Esophagus (tissue), 2 donors: ENCODE results near the gene MYBPHL. TPM values are rescaled to one million over a fixed set of nuclear protein-coding genes. Genes with fewer than 3 reads are reported as not detected.
"Not testable (repeated sequence)": the region's sequence is repeated elsewhere in the genome, so short reads cannot be mapped to it uniquely, and the experiment has no call there.

Source experiments
- H3K27ac ChIP-seq, 2 donors: one replicate each; pipeline ENCODE4 v1.5.1; 2013; ENCODE audit warnings: low read depth in 2 of 2, mild to moderate bottlenecking in 2 of 2, inconsistent platforms in 1 of 2, low read length in 1 of 2, moderate library complexity in 1 of 2
- H3K27me3 ChIP-seq, 2 donors: one replicate each; pipeline ENCODE4 v1.6.1; 2013; ENCODE audit warnings: low read length in 2 of 2, control low read depth in 1 of 2, mild to moderate bottlenecking in 1 of 2; ENCODE audit not compliant: insufficient read depth in 2 of 2, control insufficient read depth in 1 of 2
- H3K36me3 ChIP-seq, 2 donors: one replicate each; pipeline ENCODE4 v1.6.1; 2013; ENCODE audit warnings: low read length in 1 of 2; ENCODE audit not compliant: control insufficient read depth in 2 of 2, insufficient read depth in 2 of 2
- H3K4me1 ChIP-seq, 2 donors: one replicate each; pipeline ENCODE4 v1.6.1; 2013; ENCODE audit warnings: low read length in 1 of 2; ENCODE audit not compliant: control insufficient read depth in 2 of 2, insufficient read depth in 2 of 2
- H3K4me3 ChIP-seq, 2 donors: one replicate each; pipeline ENCODE4 v1.5.1; 2013; ENCODE audit warnings: low read length in 2 of 2, mild to moderate bottlenecking in 2 of 2, low read depth in 1 of 2, moderate library complexity in 1 of 2
- H3K9me3 ChIP-seq, 2 donors: one replicate each; pipeline ENCODE4 v1.6.1; 2013; ENCODE audit warnings: mild to moderate bottlenecking in 2 of 2, low read depth in 1 of 2, low read length in 1 of 2, moderate library complexity in 1 of 2; ENCODE audit not compliant: control insufficient read depth in 2 of 2, insufficient read depth in 1 of 2
- WGBS, 2 donors: extraction: QIAGEN DNeasy Blood & Tissue Kit; methylation state at CpG; one replicate each; pipeline ENCODE4 v1.1.7; 2013; 5-methylcytosine and 5-hydroxymethylcytosine counted together
- polyA plus RNA-seq, 2 donors: library from polyadenylated mRNA; stranded (reverse); fragments of 200-250 nt; gene quantifications; one replicate each; pipeline ENCODE4 v1.2.3, GENCODE V29; 2013
- donor health status: healthy with polysubstance abuse.
- donor health status: Bipolar disorder and iron deficiency.

The MYBPHL gene
- polyA plus RNA-seq, 2 donors: 0.08 to 0.14 TPM

DNA sequence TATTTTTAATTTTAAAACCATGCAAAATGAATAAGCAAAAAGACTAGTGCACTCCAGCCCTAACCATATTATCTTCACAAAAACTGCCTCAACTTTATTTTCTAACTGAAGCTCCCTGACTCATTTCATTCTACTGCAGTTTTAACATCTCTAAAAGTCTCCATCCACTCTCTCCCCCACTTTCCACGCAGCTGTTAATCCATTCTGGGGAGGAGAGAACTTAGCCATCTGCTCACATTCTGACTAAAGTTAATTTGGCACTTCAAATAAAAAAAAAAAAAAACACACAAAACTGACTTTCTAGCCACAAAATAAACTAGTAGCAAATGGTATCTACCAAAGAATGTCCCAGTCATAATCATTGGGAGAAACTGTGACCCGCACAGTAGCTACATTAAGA, 5.4 kb upstream of the MYBPHL start:
- Histone ChIP-seq H3K4me1 (no peaks in the 10 kb centered on the region), H3K27ac (no peak overlapping the region), H3K9me3 (no peaks in the 10 kb centered on the region), H3K4me3 (no peak overlapping the region), H3K36me3 (peaks cover 0 to 10% of the 10 kb centered on the region in 2 donors), H3K27me3 (no peaks in the 10 kb centered on the region)
- 83 to 88% methylated on average over 2 of the region's 2 CpGs for WGBS, 2 donors

DNA sequence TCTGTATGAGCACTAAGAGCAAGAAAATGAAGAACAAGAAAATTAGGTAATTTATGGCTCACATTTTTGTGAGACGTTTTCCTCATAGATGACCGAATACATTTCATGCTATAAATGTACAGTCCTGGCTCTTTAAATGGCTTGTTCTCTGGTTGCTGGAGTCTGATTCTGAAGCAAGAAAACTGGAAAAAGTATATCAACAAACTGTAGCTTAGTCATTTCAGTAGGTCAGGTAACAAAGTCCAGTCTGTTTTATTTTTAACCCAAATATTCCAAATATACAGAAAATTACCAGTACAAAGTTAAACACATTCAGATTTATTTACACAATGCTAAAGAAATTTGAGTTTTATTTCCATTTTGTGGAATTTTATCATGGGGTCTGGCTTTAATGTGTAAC, 2.5 kb upstream of the MYBPHL start:
- peaks cover 0 to 5% of the 10 kb centered on the region in 2 donors for H3K36me3 ChIP-seq
- no peak overlapping the region for H3K4me3 ChIP-seq
- no peaks in the 10 kb centered on the region for H3K27me3 ChIP-seq
- H3K27ac ChIP-seq: no peak overlapping the region
- H3K9me3 ChIP-seq: no peaks in the 10 kb centered on the region
- 67 to 77% methylated on average over 2 of the region's 2 CpGs for WGBS, 2 donors
- H3K4me1 ChIP-seq: no peaks in the 10 kb centered on the region

DNA sequence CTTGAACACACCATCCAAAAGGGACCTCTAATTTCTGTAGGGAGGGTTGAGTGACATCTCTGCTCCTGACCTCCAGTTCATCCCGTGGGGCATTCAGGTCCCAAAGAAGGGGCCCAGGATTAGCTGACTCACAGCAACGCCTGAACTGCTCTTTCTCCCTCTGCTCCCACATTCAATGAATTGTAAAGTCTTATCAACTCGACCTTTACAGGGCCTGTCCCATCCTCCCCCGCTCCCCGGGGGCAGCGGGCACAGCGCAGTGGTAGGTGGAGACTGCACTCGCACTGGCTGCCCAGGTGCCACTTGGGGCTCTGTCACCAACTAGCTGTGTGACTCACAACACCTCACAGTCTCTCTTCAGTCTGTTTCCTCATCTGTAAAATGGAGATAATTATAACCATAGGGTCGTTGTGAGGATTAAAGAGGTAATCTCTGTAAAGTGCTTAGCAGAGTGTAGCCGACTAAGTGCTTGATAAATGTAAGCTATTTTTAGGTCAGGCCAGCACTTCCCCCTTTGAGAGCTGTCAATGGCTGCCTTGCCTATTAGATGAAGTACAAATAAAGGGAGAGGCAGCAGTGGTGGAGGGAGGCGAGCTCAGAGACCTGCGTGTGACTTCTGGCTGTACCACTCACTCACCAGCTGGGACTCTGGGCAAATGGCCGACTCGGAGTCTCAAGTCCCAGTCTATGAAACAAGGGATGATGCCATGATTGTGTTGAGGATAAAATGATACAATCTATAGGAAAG, 637 bp upstream of the MYBPHL start:
- Histone ChIP-seq H3K27ac (peak overlapping the region in 1 of 2 donors; percentile 27), H3K4me1 (no peaks in the 10 kb centered on the region), H3K4me3 (no peak overlapping the region), H3K9me3 (no peaks in the 10 kb centered on the region), H3K27me3 (no peaks in the 10 kb centered on the region), H3K36me3 (peaks cover 0 to 2% of the 10 kb centered on the region in 2 donors)
- WGBS, 2 donors: 56 to 62% methylated on average over 14 of the region's 14 CpGs

DNA sequence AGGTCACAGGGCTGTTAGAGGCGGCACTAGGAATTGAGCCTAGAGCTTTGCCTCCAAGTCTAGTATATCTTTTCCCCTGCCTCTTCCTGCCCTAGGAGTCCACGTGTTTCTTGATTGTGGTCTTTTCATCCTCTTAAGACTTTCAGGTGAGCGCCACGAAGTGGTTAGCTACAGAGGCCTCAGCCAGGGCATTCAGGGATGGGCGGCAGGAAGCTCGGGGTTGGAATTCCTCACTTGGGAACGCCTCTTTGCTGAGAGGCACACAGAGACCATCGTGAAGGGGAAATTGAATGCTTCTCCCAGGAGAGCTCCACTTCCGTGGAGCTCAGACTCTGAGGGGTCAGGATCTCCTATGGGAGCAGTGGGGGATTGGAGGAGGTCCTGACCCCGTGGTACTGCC, 820 bp downstream of the MYBPHL start:
- not testable (repeated sequence) for H3K36me3 ChIP-seq, H3K9me3 ChIP-seq, H3K27me3 ChIP-seq, H3K4me3 ChIP-seq, H3K4me1 ChIP-seq
- WGBS, 2 donors: 58 to 64% methylated on average over 10 of the region's 10 CpGs
- peak overlapping the region in 1 of 2 donors; percentile 16 for H3K27ac ChIP-seq

DNA sequence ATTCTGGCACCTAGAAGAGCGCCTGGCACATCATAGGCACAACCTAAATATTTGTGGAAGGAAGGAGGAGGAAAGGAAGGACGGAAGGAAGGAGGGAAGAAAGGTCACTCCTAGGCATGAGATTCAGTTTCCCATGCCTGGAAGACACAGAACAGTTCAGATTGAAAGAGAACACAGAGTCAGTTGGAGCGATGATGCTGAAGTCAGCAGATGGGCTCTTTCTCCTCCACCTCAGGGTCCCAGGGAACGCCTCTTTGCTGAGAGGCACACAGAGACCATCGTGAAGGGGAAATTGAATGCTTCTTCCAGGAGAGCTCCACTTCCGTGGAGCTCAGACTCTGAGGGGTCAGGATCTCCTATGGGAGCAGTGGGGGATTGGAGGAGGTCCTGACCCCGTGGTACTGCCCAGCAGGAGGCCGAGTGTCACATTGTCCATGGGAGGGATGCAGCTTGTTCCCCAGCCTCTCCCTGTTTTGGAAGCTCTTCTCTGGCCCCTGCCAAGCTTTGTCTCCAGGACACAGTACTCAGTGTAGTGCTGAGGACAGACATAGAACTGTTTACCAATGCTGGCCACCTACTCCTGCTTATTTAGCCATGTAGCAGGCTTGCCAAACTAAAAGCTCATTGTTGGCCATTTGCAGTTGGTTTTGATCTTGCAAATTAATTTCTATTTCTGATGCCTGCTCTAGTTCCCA, 2.4 kb downstream of the MYBPHL start:
- H3K9me3 ChIP-seq: no peaks in the 10 kb centered on the region
- peak overlapping the region in 1 of 2 donors; percentile 15 for H3K27ac ChIP-seq
- H3K27me3 ChIP-seq: no peaks in the 10 kb centered on the region
- no peak overlapping the region for H3K4me3 ChIP-seq
- peaks cover 0 to 3% of the 10 kb centered on the region in 2 donors for H3K4me1 ChIP-seq
- H3K36me3 ChIP-seq: no peaks in the 10 kb centered on the region
- WGBS, 2 donors: 55 to 69% methylated on average over 8 of the region's 8 CpGs

DNA sequence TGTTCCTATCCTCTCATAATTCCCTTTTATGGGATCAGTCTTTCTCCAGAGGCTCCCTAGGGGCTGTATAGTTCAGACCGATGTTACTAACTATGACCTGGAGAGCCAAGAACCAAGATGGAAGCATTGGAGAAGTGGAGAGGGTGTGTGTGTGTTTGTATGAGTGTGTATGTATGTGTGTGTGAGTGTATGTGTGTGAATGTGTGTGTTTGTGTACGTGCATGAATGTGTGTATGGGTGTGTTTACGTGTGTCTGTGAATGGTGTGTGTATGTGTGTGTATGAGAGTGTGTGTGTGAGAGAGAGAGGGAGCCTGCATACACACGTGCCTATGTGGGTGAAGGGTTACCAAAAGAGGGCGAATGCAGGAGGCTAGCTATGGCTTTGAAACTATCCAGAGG, 4.9 kb downstream of the MYBPHL start:
- no peak overlapping the region for H3K27ac ChIP-seq
- H3K27me3 ChIP-seq: no peaks in the 10 kb centered on the region
- 81 to 84% methylated on average over 5 of the region's 5 CpGs for WGBS, 2 donors
- no peak overlapping the region for H3K4me3 ChIP-seq
- peaks cover 0 to 6% of the 10 kb centered on the region in 2 donors for H3K4me1 ChIP-seq
- H3K36me3 ChIP-seq: no peaks in the 10 kb centered on the region
- H3K9me3 ChIP-seq: no peaks in the 10 kb centered on the region

DNA sequence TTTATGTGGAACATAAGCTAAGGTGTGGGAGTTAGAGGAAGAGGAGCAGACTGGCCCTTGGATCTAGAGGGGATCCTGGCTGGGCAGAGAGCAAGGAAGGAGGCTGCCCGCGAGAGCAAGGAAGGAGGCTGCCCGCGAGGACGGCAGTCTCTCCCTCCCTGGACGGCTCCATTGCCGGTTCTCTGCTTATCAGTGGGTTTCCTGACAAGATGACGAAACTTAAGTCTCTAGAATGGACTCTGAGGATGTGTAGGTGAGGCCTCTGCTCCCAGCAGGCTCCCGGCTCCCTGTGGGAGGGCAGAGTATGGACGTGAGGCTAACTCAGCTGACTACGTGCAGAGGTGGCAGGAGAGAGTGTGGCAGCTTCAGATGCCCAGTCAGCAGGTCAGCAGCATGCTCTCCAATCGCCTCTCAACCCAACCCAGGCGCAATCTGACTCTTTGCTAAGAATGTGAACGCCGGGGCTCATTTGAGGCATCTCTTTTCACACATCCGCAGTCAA, 6.1 kb downstream of the MYBPHL start:
- 85 to 86% methylated on average over 16 of the region's 16 CpGs for WGBS, 2 donors
- peaks cover 0 to 9% of the 10 kb centered on the region in 2 donors for H3K4me1 ChIP-seq
- H3K9me3 ChIP-seq: no peaks in the 10 kb centered on the region
- no peaks in the 10 kb centered on the region for H3K36me3 ChIP-seq
- no peak overlapping the region for H3K4me3 ChIP-seq
- no peaks in the 10 kb centered on the region for H3K27me3 ChIP-seq
- H3K27ac ChIP-seq: no peak overlapping the region

DNA sequence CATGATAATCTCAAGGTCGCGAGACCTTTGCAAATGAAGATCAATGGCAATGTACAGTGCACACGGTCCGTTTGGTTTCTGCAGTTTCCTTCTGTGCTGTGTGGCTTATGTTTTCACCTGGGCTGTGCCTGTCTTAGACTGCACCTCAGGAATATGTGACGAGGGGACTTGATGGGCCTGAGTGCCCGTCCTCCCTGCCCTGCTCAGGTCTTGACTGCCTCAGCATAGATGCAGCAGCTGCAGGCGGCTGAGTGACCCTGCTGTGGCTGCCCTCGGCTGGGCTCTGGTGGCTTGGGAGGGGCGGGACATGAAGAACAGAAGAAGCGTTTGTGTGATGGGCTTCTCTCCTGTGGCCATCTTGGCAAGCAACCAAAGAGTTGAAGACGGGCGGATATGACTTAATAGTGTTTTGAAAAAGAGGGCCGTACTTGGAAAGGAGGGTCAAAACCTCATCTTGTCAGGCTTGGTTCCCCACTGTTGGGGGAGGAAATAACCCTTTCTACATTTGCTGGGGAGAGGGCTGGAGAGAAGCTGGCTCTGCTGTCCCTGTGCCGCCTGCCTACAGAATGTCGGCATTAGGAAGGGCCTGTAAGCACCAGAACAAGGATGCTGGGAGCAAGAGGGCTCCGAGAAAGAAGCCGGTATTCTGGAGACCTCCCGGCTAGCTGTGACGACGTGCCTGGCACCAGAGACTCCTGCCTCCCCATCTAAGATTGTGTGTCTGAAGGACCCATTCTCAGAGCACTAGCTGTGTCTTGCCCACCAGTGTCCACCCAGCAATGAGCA, 7.1 kb downstream of the MYBPHL start:
- H3K4me3 ChIP-seq: no peak overlapping the region
- peaks cover 0 to 9% of the 10 kb centered on the region in 2 donors for H3K4me1 ChIP-seq
- no peaks in the 10 kb centered on the region for H3K9me3 ChIP-seq
- H3K27ac ChIP-seq: peak overlapping the region in 1 of 2 donors; percentile 34
- no peaks in the 10 kb centered on the region for H3K27me3 ChIP-seq
- 73 to 78% methylated on average over 20 of the region's 20 CpGs for WGBS, 2 donors
- H3K36me3 ChIP-seq: no peaks in the 10 kb centered on the region

DNA sequence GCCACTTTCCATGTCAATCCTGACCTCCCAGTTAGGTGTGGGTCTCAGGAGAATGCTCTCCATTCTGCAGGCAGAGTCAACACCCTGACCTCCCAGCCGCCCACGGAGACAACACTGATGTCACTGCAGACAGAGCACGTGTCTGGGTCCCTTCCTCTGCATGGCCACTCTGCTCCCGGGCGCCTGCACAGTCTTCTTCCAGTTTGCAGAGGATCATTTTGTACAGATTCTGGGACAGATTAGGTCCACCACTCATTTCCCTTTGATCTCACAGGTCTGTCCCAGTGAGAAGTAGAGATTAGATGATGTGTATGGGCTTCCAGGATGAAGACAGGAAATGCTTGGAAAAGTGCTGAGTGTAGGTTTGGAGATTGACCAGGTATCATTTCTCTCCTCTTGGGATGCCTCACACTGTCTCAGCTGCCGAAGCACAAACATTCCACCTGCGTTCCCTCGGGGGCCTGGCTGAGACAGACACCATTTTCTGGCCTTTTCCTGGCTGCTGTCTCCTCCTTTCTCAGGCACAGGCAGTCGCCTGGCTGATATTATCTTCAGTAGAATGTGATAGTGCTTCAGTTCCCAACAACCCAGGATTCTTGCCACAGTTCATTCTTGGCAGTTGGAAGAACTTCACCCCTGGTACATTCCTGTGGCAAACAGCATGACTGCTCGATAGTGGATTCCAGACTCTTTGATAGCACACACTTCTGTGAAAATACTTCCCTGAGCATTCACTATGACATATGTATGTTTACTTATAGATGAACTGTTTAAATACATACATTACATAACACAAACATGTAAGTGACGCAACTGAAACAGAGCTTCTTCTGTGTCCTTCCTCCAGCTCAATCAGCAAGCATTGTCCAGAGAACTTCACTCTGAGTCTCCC, 7.9 kb downstream of the MYBPHL start:
- Histone ChIP-seq H3K27me3 (no peaks in the 10 kb centered on the region), H3K4me1 (peaks cover 0 to 9% of the 10 kb centered on the region in 2 donors), H3K27ac (no peak overlapping the region), H3K9me3 (no peaks in the 10 kb centered on the region), H3K36me3 (no peaks in the 10 kb centered on the region), H3K4me3 (no peak overlapping the region)
- 49 to 54% methylated on average over 11 of the region's 11 CpGs for WGBS, 2 donors
